ENCODE data around the gene FAM110D.

Gene FAM110D

DNA sequence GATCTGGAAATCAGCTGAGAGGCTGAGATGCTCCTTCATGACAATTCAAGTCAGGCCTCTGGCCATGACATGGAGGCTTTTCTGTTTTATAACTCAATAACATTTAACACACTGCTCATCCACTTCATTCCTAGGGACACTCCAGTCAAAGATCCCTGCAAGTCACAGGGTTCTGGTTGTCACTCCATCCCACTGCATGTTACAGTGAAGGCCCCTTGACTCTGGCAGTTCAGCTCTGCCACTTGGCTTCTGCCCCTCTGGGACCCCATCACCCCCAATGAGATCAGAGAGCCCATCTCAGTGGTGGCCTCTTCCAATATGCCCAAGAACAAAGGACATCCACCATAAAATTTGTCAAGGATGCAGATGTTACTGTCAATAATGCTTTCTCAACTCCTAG is 10.0 kb upstream of the FAM110D start:
- TF ChIP-seq, protein P1, sequence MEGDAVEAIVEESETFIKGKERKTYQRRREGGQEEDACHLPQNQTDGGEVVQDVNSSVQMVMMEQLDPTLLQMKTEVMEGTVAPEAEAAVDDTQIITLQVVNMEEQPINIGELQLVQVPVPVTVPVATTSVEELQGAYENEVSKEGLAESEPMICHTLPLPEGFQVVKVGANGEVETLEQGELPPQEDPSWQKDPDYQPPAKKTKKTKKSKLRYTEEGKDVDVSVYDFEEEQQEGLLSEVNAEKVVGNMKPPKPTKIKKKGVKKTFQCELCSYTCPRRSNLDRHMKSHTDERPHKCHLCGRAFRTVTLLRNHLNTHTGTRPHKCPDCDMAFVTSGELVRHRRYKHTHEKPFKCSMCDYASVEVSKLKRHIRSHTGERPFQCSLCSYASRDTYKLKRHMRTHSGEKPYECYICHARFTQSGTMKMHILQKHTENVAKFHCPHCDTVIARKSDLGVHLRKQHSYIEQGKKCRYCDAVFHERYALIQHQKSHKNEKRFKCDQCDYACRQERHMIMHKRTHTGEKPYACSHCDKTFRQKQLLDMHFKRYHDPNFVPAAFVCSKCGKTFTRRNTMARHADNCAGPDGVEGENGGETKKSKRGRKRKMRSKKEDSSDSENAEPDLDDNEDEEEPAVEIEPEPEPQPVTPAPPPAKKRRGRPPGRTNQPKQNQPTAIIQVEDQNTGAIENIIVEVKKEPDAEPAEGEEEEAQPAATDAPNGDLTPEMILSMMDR (IDR thresholded peaks at IDR 0.05): no peak
- Histone ChIP-seq H3K9me3 (no peaks in the 10 kb centered on the region), H3K27ac (no peak overlapping the region), H3K4me3 (ENCODE audit: low read depth in 1 of 2, low read length in 1 of 2) (no peak overlapping the region), H3K36me3 (no peaks in the 10 kb centered on the region), H3K27me3 (peaks cover 3% of the 10 kb centered on the region), H3K4me1 (ENCODE audit: control insufficient read depth in 1 of 2, insufficient read depth in 1 of 2, low read depth in 1 of 2, low read length in 1 of 2) (peaks cover 21 to 32% of the 10 kb centered on the region in 2 experiments)

DNA sequence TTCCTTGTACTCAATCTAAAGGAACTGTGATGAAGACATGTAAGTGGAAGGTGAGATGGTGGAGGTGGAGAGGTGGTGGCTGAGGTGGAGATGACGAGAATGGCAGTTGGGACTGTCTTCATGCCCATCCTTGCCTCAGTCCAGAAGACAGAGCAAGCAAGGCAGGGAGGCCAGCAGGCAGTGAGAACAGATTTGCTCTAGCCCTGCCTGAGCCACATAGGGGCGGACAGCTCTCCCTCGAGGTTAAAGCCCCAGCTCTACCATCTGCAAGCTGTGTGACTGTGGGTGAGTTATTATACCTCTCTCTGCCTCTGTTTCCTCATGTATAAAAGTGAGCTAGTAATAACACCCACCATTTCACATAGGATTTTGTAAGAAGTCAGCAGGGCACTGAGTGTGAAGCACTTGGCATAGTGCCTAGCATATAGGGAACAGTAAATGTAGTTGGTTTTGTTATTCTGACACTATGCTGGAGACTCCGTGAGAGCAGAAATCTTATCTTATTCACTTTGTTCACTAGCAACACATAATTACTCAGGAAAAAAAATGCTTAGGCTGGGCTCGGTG is 4.8 kb upstream of the FAM110D start:
- H3K27ac ChIP-seq: no peak overlapping the region

DNA sequence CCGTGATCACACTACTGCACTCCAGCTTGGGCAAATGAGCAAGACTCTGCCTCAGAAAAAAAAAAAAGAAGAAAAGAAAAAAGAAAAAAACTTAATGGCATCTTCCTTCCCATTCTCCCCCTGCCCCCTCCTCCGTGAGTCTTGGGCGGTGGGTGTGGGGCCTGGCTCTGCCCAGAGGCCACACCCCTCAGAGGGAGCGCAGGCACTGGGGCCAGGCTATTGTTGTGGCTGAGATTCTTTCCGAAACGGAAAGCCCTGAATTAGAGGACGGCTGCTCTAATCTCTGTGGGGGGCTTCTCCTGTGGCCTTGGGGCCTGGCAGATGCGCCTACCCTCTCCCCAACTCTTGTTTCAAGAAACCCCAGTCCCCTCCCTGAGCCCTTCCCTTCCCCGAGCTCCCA is 4.1 kb upstream of the FAM110D start:
- H3K27me3 ChIP-seq: peaks cover 62% of the 10 kb centered on the region
- TF ChIP-seq, protein P1 (IDR thresholded peaks at IDR 0.05): no peak
- no peaks in the 10 kb centered on the region for H3K36me3 ChIP-seq
- peaks cover 15 to 27% of the 10 kb centered on the region in 2 experiments for H3K4me1 ChIP-seq (ENCODE audit: control insufficient read depth in 1 of 2, insufficient read depth in 1 of 2, low read depth in 1 of 2, low read length in 1 of 2)
- no peak overlapping the region for H3K27ac ChIP-seq
- H3K9me3 ChIP-seq: no peaks in the 10 kb centered on the region
- no peak overlapping the region for H3K4me3 ChIP-seq (ENCODE audit: low read depth in 1 of 2, low read length in 1 of 2)

More for the DNA sequence above, 4.8 kb upstream of the FAM110D start:
- TF ChIP-seq, protein P1 (IDR thresholded peaks at IDR 0.05): no peak
- Histone ChIP-seq H3K9me3 (no peaks in the 10 kb centered on the region), H3K27me3 (peaks cover 54% of the 10 kb centered on the region), H3K4me1 (ENCODE audit: control insufficient read depth in 1 of 2, insufficient read depth in 1 of 2, low read depth in 1 of 2, low read length in 1 of 2) (peaks cover 15 to 27% of the 10 kb centered on the region in 2 experiments), H3K4me3 (ENCODE audit: low read depth in 1 of 2, low read length in 1 of 2) (no peak overlapping the region), H3K36me3 (no peaks in the 10 kb centered on the region)

DNA sequence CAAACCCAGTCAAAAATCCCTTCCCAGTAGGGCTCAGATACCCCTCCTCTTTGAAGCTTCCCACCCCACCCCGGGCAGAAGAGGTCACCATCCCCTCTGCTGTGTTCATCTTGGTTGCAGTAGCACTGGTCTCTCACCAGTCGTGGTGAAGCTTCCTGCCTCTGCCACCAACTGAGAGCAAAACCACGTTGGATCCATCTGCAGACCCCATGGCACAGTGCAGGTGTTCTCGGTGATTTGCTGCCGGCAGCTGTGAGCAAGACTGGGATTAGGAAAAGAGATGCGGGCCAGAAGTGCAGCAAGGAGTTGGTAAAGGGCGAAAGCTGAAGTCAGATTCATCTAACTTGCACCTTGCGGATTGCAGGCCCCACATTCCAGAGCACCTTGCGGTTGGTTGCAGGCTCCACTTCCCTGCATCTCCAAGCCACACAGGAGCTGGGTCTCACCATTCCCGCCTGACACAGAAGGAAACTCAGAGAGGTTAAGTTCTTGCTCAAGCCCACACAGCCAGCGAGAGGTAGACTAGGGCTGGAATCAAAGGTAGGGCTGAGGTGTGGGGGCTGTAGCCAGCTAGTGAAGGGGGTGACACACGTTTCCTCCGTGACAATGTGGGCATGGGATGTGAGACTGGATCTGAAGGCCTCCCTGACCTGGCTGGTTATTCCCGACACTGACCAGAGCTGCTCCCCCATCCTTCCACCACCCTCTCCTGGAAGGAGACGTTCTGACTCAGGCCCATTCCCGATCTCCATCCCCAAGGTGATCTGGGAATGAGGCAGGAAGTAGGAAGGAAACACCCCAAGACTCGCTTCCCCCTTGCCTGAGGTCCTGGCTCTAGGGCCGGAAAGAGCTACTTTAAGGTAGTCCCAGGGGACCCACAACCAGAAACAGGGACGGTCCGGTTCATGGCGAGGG is 3.3 kb upstream of the FAM110D start:
- peaks cover 15 to 27% of the 10 kb centered on the region in 2 experiments for H3K4me1 ChIP-seq (ENCODE audit: control insufficient read depth in 1 of 2, insufficient read depth in 1 of 2, low read depth in 1 of 2, low read length in 1 of 2)
- no peaks in the 10 kb centered on the region for H3K36me3 ChIP-seq
- H3K27ac ChIP-seq: no peak overlapping the region
- H3K4me3 ChIP-seq (ENCODE audit: low read depth in 1 of 2, low read length in 1 of 2): no peak overlapping the region
- H3K27me3 ChIP-seq: peaks cover 70% of the 10 kb centered on the region
- TF ChIP-seq, protein P1 (IDR thresholded peaks at IDR 0.05): no peak
- H3K9me3 ChIP-seq: no peaks in the 10 kb centered on the region

DNA sequence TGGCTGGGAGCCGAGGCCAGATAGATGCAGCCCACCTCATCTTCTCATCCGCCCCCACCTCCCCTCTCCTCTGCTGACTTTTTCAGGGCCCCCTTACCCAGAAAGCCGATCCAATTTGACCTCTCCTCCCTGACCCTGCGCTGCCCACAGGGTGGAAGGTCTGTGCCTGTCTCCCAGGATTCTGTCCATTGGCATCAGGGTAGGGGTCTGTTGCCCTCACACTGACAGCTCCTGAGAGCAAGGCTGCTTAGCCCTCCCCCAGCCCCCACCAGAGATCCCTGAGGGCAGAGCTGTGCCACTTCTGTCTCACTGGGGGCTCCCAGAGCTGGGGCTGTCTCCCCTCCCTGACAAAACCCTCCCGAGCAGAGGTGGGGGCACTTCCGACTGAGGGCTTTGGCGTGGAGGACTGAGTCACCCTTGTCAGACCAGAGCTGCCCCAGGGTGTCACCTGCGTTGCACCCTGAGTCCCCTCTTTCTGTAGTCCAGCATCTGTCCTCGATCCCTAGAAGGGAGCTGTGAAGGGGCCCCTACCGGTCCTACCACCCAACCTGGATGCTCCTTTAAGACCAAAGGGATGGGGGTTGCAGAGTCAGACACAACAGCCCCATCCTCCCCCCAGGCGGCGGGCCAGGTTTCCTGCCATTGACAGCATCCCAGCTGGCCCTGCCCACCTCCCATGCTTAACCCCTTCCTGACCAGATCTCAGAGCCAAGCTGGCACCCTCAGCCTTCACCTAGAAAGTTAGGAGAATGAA is 2.4 kb upstream of the FAM110D start:
- Histone ChIP-seq H3K4me3 (ENCODE audit: low read depth in 1 of 2, low read length in 1 of 2) (no peak overlapping the region), H3K27ac (no peak overlapping the region), H3K4me1 (ENCODE audit: control insufficient read depth in 1 of 2, insufficient read depth in 1 of 2, low read depth in 1 of 2, low read length in 1 of 2) (peaks cover 17 to 31% of the 10 kb centered on the region in 2 experiments), H3K27me3 (peaks cover 79% of the 10 kb centered on the region), H3K36me3 (no peaks in the 10 kb centered on the region), H3K9me3 (no peaks in the 10 kb centered on the region)
- TF ChIP-seq, protein P1 (IDR thresholded peaks at IDR 0.05): no peak

All from neutrophil (primary cell).